MCF 10A (cell line): ENCODE measurements around the gene FBXW7. TPM values are rescaled to one million over a fixed set of nuclear protein-coding genes. Genes with fewer than 3 reads are reported as not detected.

Experiments used
- BruUV-seq: library from RNA; stranded (reverse); fragments of 400-500 nt; replicated peaks from 2 replicates; lab custom pipeline; 2021; lab: Mats Ljungman, UMichigan
- CTCF ChIA-PET: fragments of 300-600 bp; sonication (Branson Sonifier 250); formaldehyde crosslinking; extraction: SDS; loops from one replicate; lab custom pipeline; 2021; ENCODE audit warnings: antibody characterized with exemption, inconsistent platforms; lab: Yijun Ruan, JAX
- POLR2A ChIA-PET: fragments of 300-600, 350-650 bp; sonication (Branson Sonifier 250); formaldehyde crosslinking; extraction: SDS; loops from one replicate; lab custom pipeline; 2020; ENCODE audit warnings: antibody characterized with exemption, inconsistent platforms; lab: Yijun Ruan, JAX
- DNase-seq: peaks from one replicate; pipeline ENCODE4 v3.0.0-alpha.2; 2018; ENCODE audit not compliant: unreplicated experiment
- H3K27ac Mint-ChIP-seq: one replicate; pipeline ENCODE4 v1.8.0; 2022; ENCODE audit warnings: mild to moderate bottlenecking, low read depth, mixed read lengths; ENCODE audit not compliant: unreplicated experiment
- H3K27me3 Mint-ChIP-seq: one replicate; pipeline ENCODE4 v1.8.0; 2022; ENCODE audit warnings: mixed read lengths; ENCODE audit not compliant: insufficient read depth, unreplicated experiment
- H3K36me3 Mint-ChIP-seq: one replicate; pipeline ENCODE4 v1.8.0; 2022; ENCODE audit warnings: mild to moderate bottlenecking, moderate library complexity, mixed read lengths; ENCODE audit not compliant: insufficient read depth, unreplicated experiment
- H3K4me1 Mint-ChIP-seq: one replicate; pipeline ENCODE4 v1.8.0; 2022; ENCODE audit warnings: mixed read lengths; ENCODE audit not compliant: insufficient read depth, unreplicated experiment
- H3K4me3 Mint-ChIP-seq: one replicate; pipeline ENCODE4 v1.8.0; 2022; ENCODE audit warnings: mild to moderate bottlenecking, moderate library complexity, mixed read lengths; ENCODE audit not compliant: unreplicated experiment
- H3K9me3 Mint-ChIP-seq: one replicate; pipeline ENCODE4 v1.8.0; 2022; ENCODE audit warnings: mixed read lengths; ENCODE audit not compliant: unreplicated experiment
- intact Hi-C: fragments of 100-400 bp; cut with micrococcal nuclease; formaldehyde crosslinking; loops from 2 replicates; pipeline ENCODE4 v1.14.1; 2022
- total RNA-seq: library from RNA; stranded (reverse); gene quantifications from 2 replicates; pipeline ENCODE4 v1.2.3, GENCODE V29; 2022
- TF ChIP-seq, protein P1 (sequence below): fragments of 200-600 bp; IDR thresholded peaks from one replicate; pipeline ENCODE4 v1.8.0; 2022; ENCODE audit warnings: antibody characterized with exemption, mild to moderate bottlenecking; ENCODE audit not compliant: unreplicated experiment

The FBXW7 gene
- total RNA-seq, 1 experiment from 2014 or later: 40.2 TPM

DNA sequence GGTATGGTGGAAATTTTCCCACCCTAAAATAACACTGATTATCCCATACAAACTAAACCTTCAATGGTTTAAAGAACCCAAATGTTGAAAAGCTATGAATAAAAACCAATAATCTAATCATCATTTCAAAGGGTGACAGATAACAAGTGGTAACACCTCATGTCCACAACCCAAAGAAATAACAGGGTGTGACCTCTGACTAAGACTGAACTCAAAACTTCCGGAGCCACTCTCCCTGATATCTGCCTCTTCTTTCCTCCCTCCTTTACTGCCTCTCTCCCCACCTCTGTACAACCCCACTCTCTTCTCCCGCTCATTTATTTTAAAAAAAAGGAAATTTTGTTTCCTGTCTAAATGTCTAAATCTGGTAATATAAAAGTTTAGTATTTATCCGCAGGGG is 11.5 kb downstream of the FBXW7 start:
- H3K9me3 Mint-ChIP-seq: no peaks in the 10 kb centered on the region
- H3K27ac Mint-ChIP-seq: peak overlapping the region; percentile 58
- H3K36me3 Mint-ChIP-seq: peaks cover 13% of the 10 kb centered on the region
- ChIA-PET POLR2A (interaction anchor here (0.7 to 7.4 kb wide), 2 partner anchors 10 to 17 kb away, joined by 3 to 71 read pairs; partner anchors contain the start of gene FBXW7), CTCF (interaction anchor here (2.4 kb wide), 1 partner anchor 23 kb away, joined by 9 read pairs; no protein-coding TSS in a partner anchor)
- DNase-seq: peak; percentile 27
- intact Hi-C loops: no loop called here
- BruUV-seq: no TSS peak
- TF ChIP-seq, protein P1, sequence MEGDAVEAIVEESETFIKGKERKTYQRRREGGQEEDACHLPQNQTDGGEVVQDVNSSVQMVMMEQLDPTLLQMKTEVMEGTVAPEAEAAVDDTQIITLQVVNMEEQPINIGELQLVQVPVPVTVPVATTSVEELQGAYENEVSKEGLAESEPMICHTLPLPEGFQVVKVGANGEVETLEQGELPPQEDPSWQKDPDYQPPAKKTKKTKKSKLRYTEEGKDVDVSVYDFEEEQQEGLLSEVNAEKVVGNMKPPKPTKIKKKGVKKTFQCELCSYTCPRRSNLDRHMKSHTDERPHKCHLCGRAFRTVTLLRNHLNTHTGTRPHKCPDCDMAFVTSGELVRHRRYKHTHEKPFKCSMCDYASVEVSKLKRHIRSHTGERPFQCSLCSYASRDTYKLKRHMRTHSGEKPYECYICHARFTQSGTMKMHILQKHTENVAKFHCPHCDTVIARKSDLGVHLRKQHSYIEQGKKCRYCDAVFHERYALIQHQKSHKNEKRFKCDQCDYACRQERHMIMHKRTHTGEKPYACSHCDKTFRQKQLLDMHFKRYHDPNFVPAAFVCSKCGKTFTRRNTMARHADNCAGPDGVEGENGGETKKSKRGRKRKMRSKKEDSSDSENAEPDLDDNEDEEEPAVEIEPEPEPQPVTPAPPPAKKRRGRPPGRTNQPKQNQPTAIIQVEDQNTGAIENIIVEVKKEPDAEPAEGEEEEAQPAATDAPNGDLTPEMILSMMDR: no peak
- H3K4me1 Mint-ChIP-seq: peaks cover 20% of the 10 kb centered on the region
- no peaks in the 10 kb centered on the region for H3K27me3 Mint-ChIP-seq
- H3K4me3 Mint-ChIP-seq: no peak overlapping the region

DNA sequence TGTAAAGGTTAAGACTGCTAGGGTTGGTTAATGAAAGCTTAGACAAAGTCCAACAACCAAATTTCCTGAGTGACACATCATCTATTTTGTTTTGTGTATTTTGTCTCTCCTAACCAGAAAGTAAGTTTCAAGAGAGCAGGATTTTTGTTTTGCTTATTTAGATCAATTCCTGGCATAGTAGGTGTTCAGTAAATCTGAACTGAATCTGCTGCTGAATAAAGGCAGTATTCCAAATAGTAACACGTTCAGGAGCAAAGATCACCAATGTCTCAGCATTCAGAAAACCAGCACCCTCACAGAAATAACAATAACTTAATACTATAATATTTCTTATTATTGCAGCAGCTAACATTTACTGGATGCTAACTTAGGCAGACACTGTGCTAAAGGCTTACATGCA is 12.2 kb downstream of the FBXW7 start:
- no peak overlapping the region for H3K27ac Mint-ChIP-seq
- ChIA-PET CTCF (interaction anchor here (2.4 kb wide), 1 partner anchor 22 kb away, joined by 9 read pairs; no protein-coding TSS in a partner anchor), POLR2A (interaction anchor here (0.6 to 7.4 kb wide), 3 partner anchors 11 to 50 kb away, joined by 3 to 71 read pairs (median 4); partner anchors contain the start of gene FBXW7)
- BruUV-seq: no TSS peak
- intact Hi-C loops: no loop called here
- H3K4me1 Mint-ChIP-seq: peaks cover 20% of the 10 kb centered on the region
- no peak for DNase-seq
- H3K27me3 Mint-ChIP-seq: no peaks in the 10 kb centered on the region
- H3K9me3 Mint-ChIP-seq: no peaks in the 10 kb centered on the region
- peaks cover 13% of the 10 kb centered on the region for H3K36me3 Mint-ChIP-seq
- TF ChIP-seq, protein P1: no peak
- H3K4me3 Mint-ChIP-seq: no peak overlapping the region

DNA sequence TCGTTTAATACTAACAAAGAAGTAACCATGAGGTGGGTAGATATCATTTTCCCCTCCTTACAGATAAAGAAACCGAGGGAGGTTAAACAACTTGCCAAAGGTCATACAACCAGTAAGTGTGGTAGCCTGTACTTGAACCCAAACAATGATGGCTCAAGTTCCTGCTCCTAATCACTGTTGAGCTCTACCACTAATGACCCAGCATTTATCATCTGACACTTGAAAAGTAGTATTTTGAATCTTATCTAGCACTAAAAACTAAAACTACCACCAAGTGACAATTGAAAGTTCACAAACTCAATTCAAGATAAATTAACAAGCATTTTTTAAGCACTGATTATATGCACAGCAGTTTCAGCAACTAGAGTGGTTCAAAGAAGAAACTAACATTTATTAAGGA is 13.1 kb downstream of the FBXW7 start:
- BruUV-seq: no TSS peak
- no peak overlapping the region for H3K27ac Mint-ChIP-seq
- CTCF ChIA-PET: interaction anchor here (0.7 to 2.4 kb wide), 6 partner anchors 20 to 320 kb away, joined by 3 to 11 read pairs (median 4); no protein-coding TSS in a partner anchor

DNA sequence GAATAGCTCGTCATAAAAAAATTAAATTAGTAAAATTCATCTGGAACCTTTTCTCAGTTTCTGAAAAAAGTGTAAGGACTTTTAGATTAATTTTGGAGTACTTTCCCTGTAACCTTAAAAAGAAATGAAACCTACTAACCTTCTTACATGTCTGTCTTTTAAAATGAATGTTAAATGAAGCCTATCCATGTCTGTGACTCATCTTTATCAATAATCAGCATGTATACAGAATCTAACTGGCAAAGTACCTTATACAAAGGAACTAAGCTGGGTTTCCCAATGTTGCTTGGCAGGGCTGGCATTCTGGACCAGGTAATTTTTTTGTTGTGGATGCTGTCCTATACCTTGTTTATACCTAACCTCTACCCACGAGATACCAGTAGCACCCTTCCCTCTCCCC is 13.6 kb downstream of the FBXW7 start:
- BruUV-seq: no TSS peak
- no peak overlapping the region for H3K4me3 Mint-ChIP-seq
- H3K9me3 Mint-ChIP-seq: no peaks in the 10 kb centered on the region
- POLR2A ChIA-PET: interaction anchor here (0.5 to 7.4 kb wide), 4 partner anchors 12 to 166 kb away, joined by 3 to 71 read pairs (median 4); partner anchors contain the start of gene FBXW7
- TF ChIP-seq, protein P1: no peak
- H3K27ac Mint-ChIP-seq: no peak overlapping the region
- H3K4me1 Mint-ChIP-seq: peaks cover 20% of the 10 kb centered on the region
- CTCF ChIA-PET: interaction anchor here (1.0 to 2.4 kb wide), 5 partner anchors 19 to 117 kb away, joined by 3 to 11 read pairs (median 4); no protein-coding TSS in a partner anchor
- DNase-seq: no peak
- peaks cover 7% of the 10 kb centered on the region for H3K36me3 Mint-ChIP-seq
- no peaks in the 10 kb centered on the region for H3K27me3 Mint-ChIP-seq
- intact Hi-C loops: no loop called here

More for the DNA sequence above, 13.1 kb downstream of the FBXW7 start:
- TF ChIP-seq, protein P1: no peak
- H3K27me3 Mint-ChIP-seq: no peaks in the 10 kb centered on the region
- DNase-seq: no peak
- H3K4me1 Mint-ChIP-seq: peaks cover 20% of the 10 kb centered on the region
- intact Hi-C loops: no loop called here
- H3K4me3 Mint-ChIP-seq: no peak overlapping the region
- POLR2A ChIA-PET: interaction anchor here (7.4 kb wide), 1 partner anchor 12 kb away, joined by 71 read pairs; the partner anchor contains the start of gene FBXW7
- H3K36me3 Mint-ChIP-seq: peaks cover 10% of the 10 kb centered on the region
- no peaks in the 10 kb centered on the region for H3K9me3 Mint-ChIP-seq
